HepG2 (cell line): ENCODE results near the gene PDE2A. TPM values are rescaled to one million over a fixed set of nuclear protein-coding genes. Genes with fewer than 3 reads are reported as not detected.

Experiments used
- ATAC-seq: fragments of 200-7000 bp; cut with Tn5 transposase; 3 replicates; pipeline ENCODE4 v1.9.1; 2020; ENCODE audit warnings: mild to moderate bottlenecking, moderate library complexity
- BruUV-seq: library from RNA; stranded (reverse); fragments of 400-500 nt; replicated peaks from 2 replicates; lab custom pipeline; 2021; lab: Mats Ljungman, UMichigan
- CTCF ChIA-PET: fragments of 300-600 bp; formaldehyde crosslinking; extraction: SDS; loops from one replicate; lab custom pipeline; 2021; ENCODE audit warnings: low total read pairs, inconsistent platforms, low intra/inter-chr PET ratio; lab: Yijun Ruan, JAX
- POLR2A ChIA-PET: fragments of 350-600 bp; sonication (Branson Sonifier 250); formaldehyde crosslinking; loops from one replicate; lab custom pipeline; 2020; ENCODE audit warnings: antibody characterized with exemption, inconsistent platforms; lab: Yijun Ruan, JAX
- DNase-seq: peaks from one replicate; pipeline ENCODE4 v3.0.0-alpha.2; 2015; ENCODE audit warnings: low spot score
- FAIRE-seq: peaks from 3 replicates; lab custom pipeline; 2011; peaks lifted over from hg19 to GRCh38; lab: Jason Lieb, UNC
- H2AFZ ChIP-seq: one replicate; pipeline ENCODE4 v1.6.1; 2011; ENCODE audit warnings: low read length, inconsistent platforms
- H3K27ac ChIP-seq: fragments of 300-600 bp; 3 replicates; pipeline ENCODE4 v1.8.0; 2011; ENCODE audit warnings: mixed run types, mild to moderate bottlenecking, mixed read lengths, low read length, inconsistent platforms; ENCODE audit not compliant: insufficient read depth; ENCODE audit errors: extremely low read length
- H3K27me3 ChIP-seq, 2 experiments: fragments of 200-600 bp in 1 of 2; 2 replicates in 1 of 2; 3 replicates in 1 of 2; pipeline versions ENCODE4 v1.6.0 to v1.8.0; 2011; ENCODE audit warnings: low read length in 2 of 2, mild to moderate bottlenecking in 2 of 2, moderate library complexity in 2 of 2, inconsistent platforms in 1 of 2; ENCODE audit not compliant: insufficient read depth in 2 of 2, control insufficient read depth in 1 of 2
- H3K36me3 ChIP-seq, 2 experiments: fragments of 200-600 bp in 1 of 2; replicated peaks in 1 of 2; 2 replicates in 1 of 2; 3 replicates in 1 of 2; pipeline versions ENCODE4 v1.5.1 to v1.8.0; 2011; ENCODE audit warnings: low read length in 2 of 2, inconsistent platforms in 1 of 2; ENCODE audit not compliant: insufficient read depth in 2 of 2, control insufficient read depth in 1 of 2
- H3K4me1 ChIP-seq: 2 replicates; pipeline ENCODE4 v1.5.1; 2012; ENCODE audit warnings: low read length, inconsistent platforms; ENCODE audit not compliant: insufficient read depth
- H3K4me2 ChIP-seq: 2 replicates; pipeline ENCODE4 v1.6.0; 2011; ENCODE audit warnings: low read depth, low read length, inconsistent platforms
- H3K4me3 ChIP-seq, 3 experiments: fragments of 200-600 bp in 1 of 3; sonication (generic), shearing (Covaris generic) in 1 of 3; replicated peaks in 1 of 3; 2 replicates each; pipeline ENCODE4 v1.5.1; 2011 to 2016; ENCODE audit warnings: low read length in 3 of 3, inconsistent platforms in 2 of 3, low read depth in 2 of 3, mild to moderate bottlenecking in 2 of 3, control low read depth in 1 of 3, mixed read lengths in 1 of 3; ENCODE audit not compliant: insufficient read depth in 1 of 3
- H3K79me2 ChIP-seq: one replicate; pipeline ENCODE4 v1.6.1; 2011; ENCODE audit warnings: low read length, inconsistent platforms; ENCODE audit not compliant: insufficient read depth
- H3K9ac ChIP-seq: 2 replicates; pipeline ENCODE4 v1.6.0; 2011; ENCODE audit warnings: mild to moderate bottlenecking, low read depth, low read length, inconsistent platforms; ENCODE audit not compliant: insufficient read depth
- H3K9me3 ChIP-seq: 2 replicates; pipeline ENCODE4 v1.5.1; 2012; ENCODE audit warnings: mild to moderate bottlenecking, low read length
- H4K20me1 ChIP-seq: 2 replicates; pipeline ENCODE4 v1.6.0; 2011; ENCODE audit warnings: inconsistent platforms, mild to moderate bottlenecking, low read length, moderate library complexity; ENCODE audit not compliant: insufficient read depth
- ERF ChIP-seq: IDR thresholded peaks from 2 replicates; pipeline ENCODE4 v1.6.1; 2018; ENCODE audit warnings: missing biosample characterization, missing genetic modification reagents
- GATA4 ChIP-seq: sonication (generic); IDR thresholded peaks from 2 replicates; pipeline ENCODE4 v1.6.1; 2016; ENCODE audit warnings: antibody characterized with exemption, low read depth, borderline replicate concordance
- HNF4A ChIP-seq: sonication (generic); formaldehyde crosslinking; IDR thresholded peaks from 2 replicates; pipeline ENCODE4 v1.4.0; 2020; ENCODE audit warnings: missing genetic modification reagents
- JARID2 ChIP-seq: sonication (generic); formaldehyde crosslinking; IDR thresholded peaks from 2 replicates; pipeline ENCODE4 v1.8.1; 2023; ENCODE audit warnings: missing genetic modification reagents, inconsistent platforms; ENCODE audit not compliant: insufficient replicate concordance
- KLF11 ChIP-seq: IDR thresholded peaks from 2 replicates; pipeline ENCODE4 v1.6.1; 2016; ENCODE audit warnings: missing compliant biosample characterization
- ZMYM3 ChIP-seq: sonication (generic); formaldehyde crosslinking; IDR thresholded peaks from 2 replicates; pipeline ENCODE4 v1.5.1; 2020; ENCODE audit warnings: mild to moderate bottlenecking, missing genetic modification reagents
- ZNF205 ChIP-seq: IDR thresholded peaks from 2 replicates; pipeline ENCODE4 v1.6.1; 2018; ENCODE audit warnings: missing biosample characterization, missing genetic modification reagents
- ZNF260 ChIP-seq: sonication (generic); formaldehyde crosslinking; IDR thresholded peaks from 2 replicates; pipeline ENCODE4 v1.4.0; 2020; ENCODE audit warnings: missing genetic modification reagents, low read depth, mild to moderate bottlenecking, borderline replicate concordance
- ZNF768 ChIP-seq: sonication (generic); formaldehyde crosslinking; IDR thresholded peaks from 2 replicates; pipeline ENCODE4 v1.4.0; 2020; ENCODE audit warnings: missing genetic modification reagents
- ZNF773 ChIP-seq: sonication (generic); formaldehyde crosslinking; IDR thresholded peaks from 2 replicates; pipeline ENCODE4 v1.4.0; 2020; ENCODE audit warnings: missing genetic modification reagents, borderline replicate concordance
- ZSCAN29 ChIP-seq: sonication (generic); formaldehyde crosslinking; conservative IDR thresholded peaks from 2 replicates; pipeline ENCODE4 v1.4.0; 2020; ENCODE audit warnings: mild to moderate bottlenecking, missing genetic modification reagents
- WGBS: methylation state at CpG from one replicate; pipeline ENCODE4 v1.1.6; 2017; ENCODE audit warnings: low lambda C conversion rate; 5-methylcytosine and 5-hydroxymethylcytosine counted together
- in situ Hi-C: cut with HindIII; loops from 2 replicates; pipeline ENCODE4 v1.10.0; 2017; ENCODE audit warnings: low pct_unique_long_range_greater_than_20kb; ENCODE audit not compliant: extremely low pct_ligation_motif_present
- intact Hi-C: fragments of 100-400 bp; cut with micrococcal nuclease; formaldehyde crosslinking; loops from one replicate; pipeline ENCODE4 v1.10.0; 2022; ENCODE audit not compliant: unreplicated experiment
- polyA plus RNA-seq, 8 experiments: library from polyadenylated mRNA; depleted of rRNA in 3 of 8; stranded (reverse) in 7 of 8; unstranded in 1 of 8; fragments of >200 nt; fragmentation: Illumina TruSeq in 4 of 8; extraction: Trizol in 4 of 8; gene quantifications; 2 replicates each; pipeline versions ENCODE4 v1.2.1 to v1.2.3, GENCODE V29; 2011 to 2016; ENCODE audit warnings: low read depth in 4 of 8, missing spikeins in 1 of 8, mixed read lengths in 1 of 8; ENCODE audit not compliant: insufficient read depth in 1 of 8
- total RNA-seq, 5 experiments: library from RNA; depleted of rRNA; stranded (reverse); fragments of >200 nt; fragmentation: Illumina TruSeq; extraction: Trizol; gene quantifications; 2 replicates each; pipeline ENCODE4 v1.2.3, GENCODE V29; 2016; ENCODE audit warnings: low read depth in 1 of 5
- TF ChIP-seq, protein P1 (sequence below): IDR thresholded peaks from 2 replicates; pipeline ENCODE4 v1.6.1; 2016; ENCODE audit warnings: mild to moderate bottlenecking, missing biosample characterization, missing genetic modification reagents
- TF ChIP-seq, protein P2 (sequence below): fragments of 450-650 bp; IDR thresholded peaks from 2 replicates; pipeline ENCODE4 v1.6.1; 2016
- TF ChIP-seq, protein P3 (sequence below): sonication (generic); formaldehyde crosslinking; IDR thresholded peaks from 2 replicates; pipeline ENCODE4 v1.8.0; 2022; ENCODE audit warnings: missing genetic modification reagents, mild to moderate bottlenecking, inconsistent platforms, borderline replicate concordance
- TF ChIP-seq, protein P4 (sequence below): sonication (generic); formaldehyde crosslinking; IDR thresholded peaks from 2 replicates; pipeline ENCODE4 v1.9.0; 2021; ENCODE audit warnings: mild to moderate bottlenecking, missing genetic modification reagents

The PDE2A gene
- total and polyA plus RNA-seq, 2 of the 13 experiments (the other 11 are each of a cell fraction or from before 2014, with no cell fraction given), result 3.1 TPM; not detected in 1

DNA sequence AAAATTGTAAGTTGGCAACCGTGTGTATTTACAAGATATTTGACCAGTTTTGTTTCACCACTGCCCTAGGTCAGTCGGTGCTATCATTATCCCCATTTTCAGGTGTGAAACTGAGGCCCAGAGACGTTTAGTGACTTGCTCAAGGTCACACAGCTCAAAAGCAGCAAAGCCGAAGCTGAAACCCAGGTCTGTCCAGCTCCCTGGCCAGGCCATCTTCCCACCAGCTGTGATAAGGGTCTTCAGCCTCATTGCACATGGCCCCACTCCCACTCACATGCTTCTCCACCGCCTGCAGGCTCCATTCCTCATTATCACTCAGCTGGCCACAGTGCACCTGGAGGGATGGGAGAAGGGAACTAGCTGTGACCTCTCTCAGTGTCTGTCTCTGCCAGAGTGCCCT, 83.2 kb downstream of the PDE2A start:
- no peak overlapping the region for H3K9ac ChIP-seq
- H3K9me3 ChIP-seq, result no peaks in the 10 kb centered on the region
- no peak for TF ChIP-seq GATA4
- TF ChIP-seq HNF4A (CRISPR knock-in tag), result no peak
- TF ChIP-seq JARID2, result no peak
- TF ChIP-seq, protein P1, sequence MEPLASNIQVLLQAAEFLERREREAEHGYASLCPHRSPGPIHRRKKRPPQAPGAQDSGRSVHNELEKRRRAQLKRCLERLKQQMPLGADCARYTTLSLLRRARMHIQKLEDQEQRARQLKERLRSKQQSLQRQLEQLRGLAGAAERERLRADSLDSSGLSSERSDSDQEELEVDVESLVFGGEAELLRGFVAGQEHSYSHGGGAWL (CRISPR knock-in tag), result no peak
- no peak for TF ChIP-seq ERF (CRISPR knock-in tag)
- no peak for TF ChIP-seq ZNF260
- TF ChIP-seq ZSCAN29 (CRISPR knock-in tag), result no peak
- TF ChIP-seq, protein P2, sequence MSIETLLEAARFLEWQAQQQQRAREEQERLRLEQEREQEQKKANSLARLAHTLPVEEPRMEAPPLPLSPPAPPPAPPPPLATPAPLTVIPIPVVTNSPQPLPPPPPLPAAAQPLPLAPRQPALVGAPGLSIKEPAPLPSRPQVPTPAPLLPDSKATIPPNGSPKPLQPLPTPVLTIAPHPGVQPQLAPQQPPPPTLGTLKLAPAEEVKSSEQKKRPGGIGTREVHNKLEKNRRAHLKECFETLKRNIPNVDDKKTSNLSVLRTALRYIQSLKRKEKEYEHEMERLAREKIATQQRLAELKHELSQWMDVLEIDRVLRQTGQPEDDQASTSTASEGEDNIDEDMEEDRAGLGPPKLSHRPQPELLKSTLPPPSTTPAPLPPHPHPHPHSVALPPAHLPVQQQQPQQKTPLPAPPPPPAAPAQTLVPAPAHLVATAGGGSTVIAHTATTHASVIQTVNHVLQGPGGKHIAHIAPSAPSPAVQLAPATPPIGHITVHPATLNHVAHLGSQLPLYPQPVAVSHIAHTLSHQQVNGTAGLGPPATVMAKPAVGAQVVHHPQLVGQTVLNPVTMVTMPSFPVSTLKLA, result peak; percentile 30; the same call in 1 of the 2 replicates
- no peak for TF ChIP-seq ZNF205 (CRISPR knock-in tag)
- TF ChIP-seq ZNF768, result peak; percentile 97
- peak; percentile 64; the same call in 1 of the 2 replicates for TF ChIP-seq ZMYM3 (CRISPR knock-in tag)
- no peak for TF ChIP-seq ZNF773 (CRISPR knock-in tag)
- TF ChIP-seq, protein P3, sequence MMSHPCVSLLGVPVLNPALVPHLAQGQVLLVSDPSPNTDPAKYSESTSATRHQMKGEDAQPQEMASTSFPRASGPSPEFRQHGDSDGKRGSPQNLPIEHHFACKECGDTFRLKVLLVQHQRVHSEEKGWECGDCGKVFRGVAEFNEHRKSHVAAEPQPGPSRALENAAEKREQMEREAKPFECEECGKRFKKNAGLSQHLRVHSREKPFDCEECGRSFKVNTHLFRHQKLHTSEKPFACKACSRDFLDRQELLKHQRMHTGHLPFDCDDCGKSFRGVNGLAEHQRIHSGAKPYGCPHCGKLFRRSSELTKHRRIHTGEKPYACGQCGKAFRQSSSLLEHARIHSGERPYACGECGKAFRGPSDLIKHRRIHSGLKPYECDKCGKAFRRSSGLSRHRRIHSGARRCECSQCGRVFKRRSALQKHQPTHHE (CRISPR knock-in tag), result no peak
- no peak for TF ChIP-seq KLF11 (CRISPR knock-in tag)
- TF ChIP-seq, protein P4, sequence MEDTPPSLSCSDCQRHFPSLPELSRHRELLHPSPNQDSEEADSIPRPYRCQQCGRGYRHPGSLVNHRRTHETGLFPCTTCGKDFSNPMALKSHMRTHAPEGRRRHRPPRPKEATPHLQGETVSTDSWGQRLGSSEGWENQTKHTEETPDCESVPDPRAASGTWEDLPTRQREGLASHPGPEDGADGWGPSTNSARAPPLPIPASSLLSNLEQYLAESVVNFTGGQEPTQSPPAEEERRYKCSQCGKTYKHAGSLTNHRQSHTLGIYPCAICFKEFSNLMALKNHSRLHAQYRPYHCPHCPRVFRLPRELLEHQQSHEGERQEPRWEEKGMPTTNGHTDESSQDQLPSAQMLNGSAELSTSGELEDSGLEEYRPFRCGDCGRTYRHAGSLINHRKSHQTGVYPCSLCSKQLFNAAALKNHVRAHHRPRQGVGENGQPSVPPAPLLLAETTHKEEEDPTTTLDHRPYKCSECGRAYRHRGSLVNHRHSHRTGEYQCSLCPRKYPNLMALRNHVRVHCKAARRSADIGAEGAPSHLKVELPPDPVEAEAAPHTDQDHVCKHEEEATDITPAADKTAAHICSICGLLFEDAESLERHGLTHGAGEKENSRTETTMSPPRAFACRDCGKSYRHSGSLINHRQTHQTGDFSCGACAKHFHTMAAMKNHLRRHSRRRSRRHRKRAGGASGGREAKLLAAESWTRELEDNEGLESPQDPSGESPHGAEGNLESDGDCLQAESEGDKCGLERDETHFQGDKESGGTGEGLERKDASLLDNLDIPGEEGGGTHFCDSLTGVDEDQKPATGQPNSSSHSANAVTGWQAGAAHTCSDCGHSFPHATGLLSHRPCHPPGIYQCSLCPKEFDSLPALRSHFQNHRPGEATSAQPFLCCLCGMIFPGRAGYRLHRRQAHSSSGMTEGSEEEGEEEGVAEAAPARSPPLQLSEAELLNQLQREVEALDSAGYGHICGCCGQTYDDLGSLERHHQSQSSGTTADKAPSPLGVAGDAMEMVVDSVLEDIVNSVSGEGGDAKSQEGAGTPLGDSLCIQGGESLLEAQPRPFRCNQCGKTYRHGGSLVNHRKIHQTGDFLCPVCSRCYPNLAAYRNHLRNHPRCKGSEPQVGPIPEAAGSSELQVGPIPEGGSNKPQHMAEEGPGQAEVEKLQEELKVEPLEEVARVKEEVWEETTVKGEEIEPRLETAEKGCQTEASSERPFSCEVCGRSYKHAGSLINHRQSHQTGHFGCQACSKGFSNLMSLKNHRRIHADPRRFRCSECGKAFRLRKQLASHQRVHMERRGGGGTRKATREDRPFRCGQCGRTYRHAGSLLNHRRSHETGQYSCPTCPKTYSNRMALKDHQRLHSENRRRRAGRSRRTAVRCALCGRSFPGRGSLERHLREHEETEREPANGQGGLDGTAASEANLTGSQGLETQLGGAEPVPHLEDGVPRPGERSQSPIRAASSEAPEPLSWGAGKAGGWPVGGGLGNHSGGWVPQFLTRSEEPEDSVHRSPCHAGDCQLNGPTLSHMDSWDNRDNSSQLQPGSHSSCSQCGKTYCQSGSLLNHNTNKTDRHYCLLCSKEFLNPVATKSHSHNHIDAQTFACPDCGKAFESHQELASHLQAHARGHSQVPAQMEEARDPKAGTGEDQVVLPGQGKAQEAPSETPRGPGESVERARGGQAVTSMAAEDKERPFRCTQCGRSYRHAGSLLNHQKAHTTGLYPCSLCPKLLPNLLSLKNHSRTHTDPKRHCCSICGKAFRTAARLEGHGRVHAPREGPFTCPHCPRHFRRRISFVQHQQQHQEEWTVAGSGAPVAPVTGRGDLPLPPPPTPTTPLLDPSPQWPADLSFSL (CRISPR knock-in tag), result no peak
- no peak overlapping the region for H3K27ac ChIP-seq
- POLR2A ChIA-PET, result no interaction called here
- H3K4me3 ChIP-seq, result no peak overlapping the region
- WGBS, result 20% methylated on average over 3 of the region's 5 CpGs
- H3K79me2 ChIP-seq, result no peaks in the 10 kb centered on the region
- no TSS peak for BruUV-seq
- DNase-seq (no peak), FAIRE-seq (no peak), ATAC-seq (no peak)
- in situ Hi-C loops (no loop called here), intact Hi-C loops (no loop called here)
- peaks cover 20 to 75% of the 10 kb centered on the region in 2 experiments for H3K27me3 ChIP-seq
- H2AFZ ChIP-seq, result no peak overlapping the region
- H3K4me1 ChIP-seq, result no peaks in the 10 kb centered on the region
- no peaks in the 10 kb centered on the region for H3K36me3 ChIP-seq
- CTCF ChIA-PET, result interaction anchor here (3.1 kb wide), 1 partner anchor 52 kb away, joined by 29 read pairs; no protein-coding TSS in a partner anchor
- peaks cover 8% of the 10 kb centered on the region; the same call in 1 of the 2 replicates for H4K20me1 ChIP-seq
- no peak overlapping the region for H3K4me2 ChIP-seq
